Glutamatergic neuron (in vitro differentiated cells): ENCODE results near the gene TNF. TPM values are rescaled to one million over a fixed set of nuclear protein-coding genes. Genes with fewer than 3 reads are reported as not detected.

Experiments used
- DNase-seq: peaks from one replicate; pipeline ENCODE4 v3.0.0; 2022
- H3K27ac Mint-ChIP-seq: one replicate; pipeline ENCODE4 v1.8.0; 2020; ENCODE audit warnings: mild to moderate bottlenecking, mixed read lengths, inconsistent platforms; ENCODE audit not compliant: unreplicated experiment
- H3K27me3 Mint-ChIP-seq: one replicate; pipeline ENCODE4 v1.8.0; 2020; ENCODE audit warnings: mild to moderate bottlenecking, moderate library complexity, mixed read lengths, inconsistent platforms; ENCODE audit not compliant: unreplicated experiment
- H3K36me3 Mint-ChIP-seq: one replicate; pipeline ENCODE4 v1.8.0; 2020; ENCODE audit warnings: mild to moderate bottlenecking, mixed read lengths, inconsistent platforms; ENCODE audit not compliant: unreplicated experiment
- H3K4me1 Mint-ChIP-seq: one replicate; pipeline ENCODE4 v1.8.0; 2020; ENCODE audit warnings: mild to moderate bottlenecking, low read depth, mixed read lengths, inconsistent platforms; ENCODE audit not compliant: unreplicated experiment
- H3K4me3 Mint-ChIP-seq: one replicate; pipeline ENCODE4 v1.8.0; 2020; ENCODE audit warnings: mild to moderate bottlenecking, mixed read lengths, inconsistent platforms; ENCODE audit not compliant: unreplicated experiment
- H3K9me3 Mint-ChIP-seq: one replicate; pipeline ENCODE4 v1.8.0; 2020; ENCODE audit warnings: mild to moderate bottlenecking, moderate library complexity, mixed read lengths, inconsistent platforms; ENCODE audit not compliant: unreplicated experiment
- total RNA-seq: library from RNA; stranded (reverse); fragmentation: NEBNext Ultra II Directional; extraction: Animal tissue kit (Norgen Biotek cat#: 25700); gene quantifications from one replicate; pipeline ENCODE4 v1.2.1, GENCODE V29; 2021; ENCODE audit not compliant: unreplicated experiment
- TF ChIP-seq, protein P1 (sequence below): fragments of 200-600 bp; sonication (generic); IDR thresholded peaks from one replicate; pipeline ENCODE4 v1.5.0; 2021; ENCODE audit not compliant: partially characterized antibody, unreplicated experiment

Gene TNF
- total RNA-seq, 1 donor from 2014 or later, result not detected

DNA sequence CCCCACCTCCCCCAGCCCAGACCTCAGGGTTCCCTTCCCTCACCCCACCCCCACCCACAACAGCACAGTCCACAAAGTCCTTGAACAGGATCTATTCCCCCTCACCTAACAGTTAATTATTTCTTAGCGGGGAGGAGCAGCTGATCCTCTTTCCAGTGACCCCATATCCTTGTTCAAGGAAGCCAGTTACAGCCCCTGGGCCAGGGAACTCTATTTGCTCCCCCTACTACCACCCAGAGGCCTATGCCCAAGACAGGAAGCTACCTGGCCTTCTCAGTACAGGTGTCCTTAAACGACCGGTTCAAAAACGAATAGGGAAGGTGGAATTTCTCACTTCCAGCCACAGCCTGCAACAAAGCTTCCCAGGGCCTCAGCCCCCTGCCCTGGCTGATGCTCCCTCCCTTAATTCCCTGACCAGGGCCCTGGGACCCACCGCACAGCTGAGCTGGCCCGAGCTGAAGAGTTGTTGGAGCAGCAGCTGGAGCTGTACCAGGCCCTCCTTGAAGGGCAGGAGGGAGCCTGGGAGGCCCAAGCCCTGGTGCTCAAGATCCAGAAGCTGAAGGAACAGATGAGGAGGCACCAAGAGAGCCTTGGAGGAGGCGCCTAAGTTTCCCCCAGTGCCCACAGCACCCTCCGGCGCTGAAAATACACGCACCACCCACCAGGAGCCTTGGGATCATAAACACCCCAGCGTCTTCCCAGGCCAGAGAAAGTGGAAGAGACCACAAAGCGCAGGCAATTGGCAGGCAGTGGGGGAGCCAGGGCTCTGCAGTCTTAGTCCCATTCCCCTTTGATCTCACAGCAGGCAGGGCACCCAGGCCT is 45.8 kb upstream of the TNF start:
- peaks cover 2% of the 10 kb centered on the region for H3K9me3 Mint-ChIP-seq
- no peak overlapping the region for H3K4me3 Mint-ChIP-seq
- no peak overlapping the region for H3K27ac Mint-ChIP-seq
- peaks cover 3% of the 10 kb centered on the region for H3K4me1 Mint-ChIP-seq
- DNase-seq, result no peak
- H3K27me3 Mint-ChIP-seq, result peaks cover 8% of the 10 kb centered on the region
- TF ChIP-seq, protein P1, sequence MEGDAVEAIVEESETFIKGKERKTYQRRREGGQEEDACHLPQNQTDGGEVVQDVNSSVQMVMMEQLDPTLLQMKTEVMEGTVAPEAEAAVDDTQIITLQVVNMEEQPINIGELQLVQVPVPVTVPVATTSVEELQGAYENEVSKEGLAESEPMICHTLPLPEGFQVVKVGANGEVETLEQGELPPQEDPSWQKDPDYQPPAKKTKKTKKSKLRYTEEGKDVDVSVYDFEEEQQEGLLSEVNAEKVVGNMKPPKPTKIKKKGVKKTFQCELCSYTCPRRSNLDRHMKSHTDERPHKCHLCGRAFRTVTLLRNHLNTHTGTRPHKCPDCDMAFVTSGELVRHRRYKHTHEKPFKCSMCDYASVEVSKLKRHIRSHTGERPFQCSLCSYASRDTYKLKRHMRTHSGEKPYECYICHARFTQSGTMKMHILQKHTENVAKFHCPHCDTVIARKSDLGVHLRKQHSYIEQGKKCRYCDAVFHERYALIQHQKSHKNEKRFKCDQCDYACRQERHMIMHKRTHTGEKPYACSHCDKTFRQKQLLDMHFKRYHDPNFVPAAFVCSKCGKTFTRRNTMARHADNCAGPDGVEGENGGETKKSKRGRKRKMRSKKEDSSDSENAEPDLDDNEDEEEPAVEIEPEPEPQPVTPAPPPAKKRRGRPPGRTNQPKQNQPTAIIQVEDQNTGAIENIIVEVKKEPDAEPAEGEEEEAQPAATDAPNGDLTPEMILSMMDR, result no peak
- H3K36me3 Mint-ChIP-seq, result peaks cover 8% of the 10 kb centered on the region

DNA sequence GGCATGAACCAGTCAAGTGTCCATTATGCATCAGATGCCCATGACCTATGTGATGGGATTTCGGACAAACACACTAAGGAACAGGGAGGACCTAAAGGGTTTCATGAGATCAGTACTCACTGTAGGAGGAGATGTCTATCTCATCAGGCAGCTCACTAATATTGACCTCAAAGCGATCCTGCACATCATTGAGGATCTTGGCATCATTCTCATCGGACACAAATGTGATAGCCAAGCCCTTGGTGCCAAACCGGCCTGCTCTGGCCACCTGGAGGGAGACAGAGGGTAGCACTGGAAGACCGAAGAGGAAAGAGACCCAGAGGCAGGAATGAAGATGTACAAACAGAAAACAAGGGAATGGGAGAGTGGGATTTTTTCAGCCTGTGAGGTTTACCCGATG is 44.7 kb upstream of the TNF start:
- no peak for DNase-seq
- TF ChIP-seq, protein P1, result no peak
- Mint-ChIP-seq H3K4me3 (no peak overlapping the region), H3K27ac (no peak overlapping the region), H3K4me1 (peaks cover 3% of the 10 kb centered on the region), H3K27me3 (peaks cover 8% of the 10 kb centered on the region), H3K9me3 (peaks cover 3% of the 10 kb centered on the region), H3K36me3 (peaks cover 8% of the 10 kb centered on the region)

DNA sequence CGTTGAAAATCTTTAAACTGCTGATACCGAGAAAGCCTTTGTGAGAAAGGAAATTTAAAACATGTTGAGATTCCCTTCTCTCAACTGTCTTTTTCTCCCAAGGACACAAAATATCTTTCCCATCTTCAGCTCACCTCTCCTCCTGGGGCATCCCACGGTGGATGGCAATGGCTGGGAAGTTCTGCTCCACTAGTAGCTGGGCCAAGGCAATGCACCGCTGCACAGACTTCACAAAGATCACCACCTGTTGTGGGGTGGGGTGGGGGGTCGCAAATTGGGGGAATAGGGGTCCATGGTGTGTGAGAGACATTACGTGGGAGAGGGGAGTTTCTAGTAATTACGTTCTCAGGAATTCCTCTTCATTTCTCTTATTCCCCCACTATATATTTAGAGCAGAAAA is 44.2 kb upstream of the TNF start:
- peaks cover 3% of the 10 kb centered on the region for H3K9me3 Mint-ChIP-seq
- no peak overlapping the region for H3K4me3 Mint-ChIP-seq
- peaks cover 3% of the 10 kb centered on the region for H3K4me1 Mint-ChIP-seq
- no peak for DNase-seq
- peaks cover 8% of the 10 kb centered on the region for H3K27me3 Mint-ChIP-seq
- H3K27ac Mint-ChIP-seq, result no peak overlapping the region
- TF ChIP-seq, protein P1, result no peak
- peaks cover 8% of the 10 kb centered on the region for H3K36me3 Mint-ChIP-seq

DNA sequence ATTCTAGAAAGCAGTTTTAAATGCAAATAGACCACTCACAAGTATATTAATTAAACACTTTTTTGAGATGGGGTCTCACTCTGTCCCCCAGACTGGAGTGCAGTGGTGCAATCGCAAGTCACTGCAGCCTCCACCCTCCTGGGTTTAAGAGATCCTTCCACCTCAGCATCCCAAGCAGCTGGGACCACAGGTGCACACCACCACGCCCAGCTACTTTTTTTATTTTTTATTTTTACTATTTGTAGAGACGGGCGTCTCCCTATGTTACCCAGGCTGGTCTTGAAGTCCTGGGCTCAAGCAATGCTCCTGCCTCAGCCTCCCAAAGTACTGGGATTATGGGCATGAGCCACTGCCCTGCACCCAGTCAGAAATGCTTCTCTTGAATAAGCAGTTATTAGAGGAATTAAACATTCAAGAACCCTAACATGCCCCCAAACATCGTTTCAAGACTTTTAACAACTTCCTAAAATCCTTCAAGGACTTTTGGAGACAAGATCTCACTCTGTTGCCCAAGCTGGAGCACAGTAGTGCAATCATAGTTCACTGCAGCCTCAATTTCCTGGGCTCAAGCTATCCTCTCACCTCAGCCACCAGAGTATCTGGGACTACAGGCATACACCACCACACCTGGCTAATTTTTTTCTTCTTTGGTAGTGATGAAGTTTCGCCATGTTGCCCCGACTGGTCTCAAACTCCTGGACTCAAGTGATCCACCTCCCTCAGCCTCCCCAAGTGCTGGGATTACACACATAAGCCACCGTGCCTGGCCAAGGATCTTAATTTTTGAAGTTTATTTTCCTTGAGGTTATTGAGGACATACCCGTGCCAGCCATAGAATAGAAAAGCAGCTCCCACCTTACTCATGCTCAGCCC is 43.4 kb upstream of the TNF start:
- H3K36me3 Mint-ChIP-seq, result peaks cover 8% of the 10 kb centered on the region
- peaks cover 8% of the 10 kb centered on the region for H3K27me3 Mint-ChIP-seq
- H3K4me1 Mint-ChIP-seq, result peaks cover 3% of the 10 kb centered on the region
- no peak overlapping the region for H3K4me3 Mint-ChIP-seq
- no peak for DNase-seq
- TF ChIP-seq, protein P1, result no peak
- H3K27ac Mint-ChIP-seq, result no peak overlapping the region
- peaks cover 3% of the 10 kb centered on the region for H3K9me3 Mint-ChIP-seq
